Caco-2 (cell line): ENCODE data around the gene NDNF. TPM values are rescaled to one million over a fixed set of nuclear protein-coding genes. Genes with fewer than 3 reads are reported as not detected.

Experiments used
- BruUV-seq: library from RNA; stranded (reverse); fragments of 400-500 nt; replicated peaks from 2 replicates; lab custom pipeline; 2021; lab: Mats Ljungman, UMichigan
- CTCF ChIA-PET: fragments of 300-600 bp; sonication (Branson Sonifier 250); formaldehyde crosslinking; loops from one replicate; lab custom pipeline; 2022; ENCODE audit warnings: antibody characterized with exemption; lab: Charles Lee
- POLR2A ChIA-PET: fragments of 300-600 bp; sonication (Branson Sonifier 250); formaldehyde crosslinking; loops from one replicate; lab custom pipeline; 2022; ENCODE audit warnings: antibody characterized with exemption; lab: Charles Lee
- DNase-seq, 2 experiments: peaks; one replicate each; pipeline versions ENCODE4 v3.0.0 to v3.0.0-alpha.2; 2020 to 2022
- H3K27me3 ChIP-seq: replicated peaks from 2 replicates; pipeline ENCODE4 v1.6.0; 2011; ENCODE audit warnings: low read length; ENCODE audit not compliant: control insufficient read depth, insufficient read depth
- H3K36me3 ChIP-seq: 2 replicates; pipeline ENCODE4 v1.5.1; 2011; ENCODE audit warnings: low read length; ENCODE audit not compliant: control insufficient read depth, insufficient read depth
- H3K4me1 ChIP-seq: fragments of 250-450 bp; sonication (Bioruptor Pico); 2 replicates; pipeline ENCODE4 v1.5.1; 2020; ENCODE audit warnings: mild to moderate bottlenecking
- H3K4me3 ChIP-seq: 2 replicates; pipeline ENCODE4 v1.5.1; 2011; ENCODE audit warnings: low read depth, mild to moderate bottlenecking, control low read depth, low read length
- H3K9me3 ChIP-seq: fragments of 250-450 bp; sonication (Bioruptor Pico); 2 replicates; pipeline ENCODE4 v1.5.1; 2020; ENCODE audit warnings: mild to moderate bottlenecking, moderate library complexity
- H3K27ac Mint-ChIP-seq: one replicate; pipeline ENCODE4 v1.8.0; 2022; ENCODE audit warnings: mixed read lengths; ENCODE audit not compliant: unreplicated experiment
- H3K27me3 Mint-ChIP-seq: one replicate; pipeline ENCODE4 v1.8.0; 2022; ENCODE audit warnings: mixed read lengths; ENCODE audit not compliant: insufficient read depth, unreplicated experiment
- H3K36me3 Mint-ChIP-seq: one replicate; pipeline ENCODE4 v1.8.0; 2022; ENCODE audit warnings: mild to moderate bottlenecking, mixed read lengths; ENCODE audit not compliant: insufficient read depth, unreplicated experiment
- H3K4me1 Mint-ChIP-seq: one replicate; pipeline ENCODE4 v1.8.0; 2022; ENCODE audit warnings: low read depth, mixed read lengths; ENCODE audit not compliant: unreplicated experiment
- H3K4me3 Mint-ChIP-seq: one replicate; pipeline ENCODE4 v1.8.0; 2022; ENCODE audit warnings: mild to moderate bottlenecking, moderate library complexity, mixed read lengths; ENCODE audit not compliant: unreplicated experiment
- H3K9me3 Mint-ChIP-seq: one replicate; pipeline ENCODE4 v1.8.0; 2022; ENCODE audit warnings: mixed read lengths; ENCODE audit not compliant: unreplicated experiment
- intact Hi-C: fragments of 100-400 bp; cut with micrococcal nuclease; formaldehyde crosslinking; loops from one replicate; pipeline ENCODE4 v1.10.0; 2022; ENCODE audit not compliant: unreplicated experiment
- total RNA-seq: library from RNA; stranded (reverse); gene quantifications from 2 replicates; pipeline ENCODE4 v1.2.3, GENCODE V29; 2022
- TF ChIP-seq, protein P1 (sequence below), 2 experiments: fragments of 200-600 bp in 1 of 2; IDR thresholded peaks; 1 replicate in 1 of 2; 2 replicates in 1 of 2; pipeline versions ENCODE4 v1.5.1 to v1.8.0; 2011 to 2022; ENCODE audit warnings: antibody characterized with exemption in 1 of 2, control low read depth in 1 of 2, inconsistent platforms in 1 of 2, low read depth in 1 of 2, low read length in 1 of 2, mild to moderate bottlenecking in 1 of 2, moderate library complexity in 1 of 2; ENCODE audit not compliant: insufficient read depth in 1 of 2, severe bottlenecking in 1 of 2, unreplicated experiment in 1 of 2

NDNF gene
- total RNA-seq, 1 experiment from 2014 or later: 3.7 TPM

DNA sequence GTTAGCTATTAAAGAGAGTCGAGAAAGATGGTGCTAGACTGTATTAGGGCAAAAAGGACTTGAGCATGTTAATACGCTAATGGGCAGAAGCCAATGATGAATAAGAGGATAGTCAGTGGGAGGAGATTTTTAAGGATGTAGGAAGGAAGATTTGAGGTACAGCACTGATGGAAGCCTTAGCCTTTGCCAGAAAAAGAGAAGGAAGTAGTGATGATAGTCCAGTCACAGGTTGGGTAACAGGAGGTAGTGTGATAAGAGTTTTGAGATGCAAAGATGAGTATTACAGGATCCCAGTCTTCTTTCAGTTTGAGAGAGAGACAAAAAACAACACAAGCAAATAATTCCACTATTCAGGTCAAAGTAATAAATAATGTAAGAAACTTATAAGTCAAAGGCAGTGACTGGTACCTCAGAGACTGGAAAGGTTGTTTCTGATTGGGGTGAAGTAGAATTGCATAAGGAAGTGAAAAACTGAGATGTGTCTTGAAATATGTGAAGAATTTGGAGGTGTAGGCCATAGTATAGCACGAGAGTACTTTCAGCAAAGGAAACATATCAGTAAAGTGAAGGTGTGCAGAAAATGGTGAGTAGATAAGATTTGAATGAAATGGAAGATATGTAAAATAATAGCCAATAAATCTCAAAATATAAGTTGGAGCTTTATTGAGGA, 22.1 kb upstream of the NDNF start:
- ChIA-PET POLR2A (no interaction called here), CTCF (no interaction called here)
- Histone ChIP-seq H3K27me3 (no peaks in the 10 kb centered on the region), H3K4me3 (no peak overlapping the region), H3K36me3 (no peaks in the 10 kb centered on the region), H3K4me1 (no peaks in the 10 kb centered on the region), H3K9me3 (no peaks in the 10 kb centered on the region)
- Mint-ChIP-seq H3K27ac (no peak overlapping the region), H3K4me1 (no peaks in the 10 kb centered on the region), H3K4me3 (no peak overlapping the region), H3K9me3 (no peaks in the 10 kb centered on the region), H3K36me3 (no peaks in the 10 kb centered on the region), H3K27me3 (no peaks in the 10 kb centered on the region)
- intact Hi-C loops: no loop called here
- TF ChIP-seq, protein P1, sequence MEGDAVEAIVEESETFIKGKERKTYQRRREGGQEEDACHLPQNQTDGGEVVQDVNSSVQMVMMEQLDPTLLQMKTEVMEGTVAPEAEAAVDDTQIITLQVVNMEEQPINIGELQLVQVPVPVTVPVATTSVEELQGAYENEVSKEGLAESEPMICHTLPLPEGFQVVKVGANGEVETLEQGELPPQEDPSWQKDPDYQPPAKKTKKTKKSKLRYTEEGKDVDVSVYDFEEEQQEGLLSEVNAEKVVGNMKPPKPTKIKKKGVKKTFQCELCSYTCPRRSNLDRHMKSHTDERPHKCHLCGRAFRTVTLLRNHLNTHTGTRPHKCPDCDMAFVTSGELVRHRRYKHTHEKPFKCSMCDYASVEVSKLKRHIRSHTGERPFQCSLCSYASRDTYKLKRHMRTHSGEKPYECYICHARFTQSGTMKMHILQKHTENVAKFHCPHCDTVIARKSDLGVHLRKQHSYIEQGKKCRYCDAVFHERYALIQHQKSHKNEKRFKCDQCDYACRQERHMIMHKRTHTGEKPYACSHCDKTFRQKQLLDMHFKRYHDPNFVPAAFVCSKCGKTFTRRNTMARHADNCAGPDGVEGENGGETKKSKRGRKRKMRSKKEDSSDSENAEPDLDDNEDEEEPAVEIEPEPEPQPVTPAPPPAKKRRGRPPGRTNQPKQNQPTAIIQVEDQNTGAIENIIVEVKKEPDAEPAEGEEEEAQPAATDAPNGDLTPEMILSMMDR (IDR thresholded peaks at IDR 0.05; ENCODE audit: insufficient read depth in 1 of 2, low read depth in 1 of 2, low read length in 1 of 2, severe bottlenecking in 1 of 2, unreplicated experiment in 1 of 2): no peak
- BruUV-seq: no TSS peak
- DNase-seq: no peak

DNA sequence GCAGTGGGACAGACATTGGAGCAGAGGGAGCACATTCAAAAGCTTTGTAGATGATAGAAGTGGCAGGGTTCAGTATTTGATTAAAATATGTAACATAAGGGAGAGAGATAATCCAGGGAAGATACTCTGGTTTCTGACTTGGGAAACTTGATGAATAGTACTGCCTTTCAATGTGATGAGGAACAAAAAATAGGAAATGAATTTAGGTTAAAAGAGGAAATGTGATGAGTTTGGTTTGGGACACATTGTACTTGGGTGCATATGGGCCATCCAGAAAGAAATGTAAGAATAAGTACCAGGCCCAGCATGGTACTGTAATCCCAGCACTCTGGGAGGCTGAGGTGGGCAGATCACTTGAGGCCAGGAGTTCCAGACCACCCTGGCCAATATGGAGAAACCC, 20.9 kb upstream of the NDNF start:
- H3K36me3 Mint-ChIP-seq: no peaks in the 10 kb centered on the region
- H3K4me1 Mint-ChIP-seq: no peaks in the 10 kb centered on the region
- intact Hi-C loops: no loop called here
- no TSS peak for BruUV-seq
- H3K27ac Mint-ChIP-seq: no peak overlapping the region
- Histone ChIP-seq H3K36me3 (no peaks in the 10 kb centered on the region), H3K9me3 (no peaks in the 10 kb centered on the region), H3K27me3 (no peaks in the 10 kb centered on the region), H3K4me3 (no peak overlapping the region), H3K4me1 (no peaks in the 10 kb centered on the region)
- no peak for DNase-seq
- H3K4me3 Mint-ChIP-seq: no peak overlapping the region
- TF ChIP-seq, protein P1 (IDR thresholded peaks at IDR 0.05; ENCODE audit: insufficient read depth in 1 of 2, low read depth in 1 of 2, low read length in 1 of 2, severe bottlenecking in 1 of 2, unreplicated experiment in 1 of 2): no peak
- ChIA-PET POLR2A (no interaction called here), CTCF (no interaction called here)
- no peaks in the 10 kb centered on the region for H3K27me3 Mint-ChIP-seq
- H3K9me3 Mint-ChIP-seq: no peaks in the 10 kb centered on the region

DNA sequence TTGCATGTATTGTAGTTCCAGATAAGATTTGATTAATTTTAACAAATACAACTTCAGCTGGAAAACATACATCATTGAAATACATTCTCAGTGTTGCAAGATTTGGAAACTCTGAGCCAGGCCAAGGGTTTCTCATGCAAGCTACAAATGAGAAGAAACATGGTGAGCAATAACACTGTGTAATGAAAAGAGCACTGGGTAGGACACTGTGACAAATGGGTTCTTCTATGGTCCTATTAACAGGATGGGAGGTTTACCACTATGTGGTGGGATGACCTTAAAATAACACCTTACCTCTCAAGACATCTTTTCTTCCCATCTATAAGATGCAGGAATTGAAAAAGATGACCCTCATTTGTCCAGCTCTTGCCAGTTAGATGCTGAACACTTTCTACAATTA, 19.6 kb upstream of the NDNF start:
- Histone ChIP-seq H3K36me3 (no peaks in the 10 kb centered on the region), H3K27me3 (no peaks in the 10 kb centered on the region), H3K4me1 (no peaks in the 10 kb centered on the region), H3K4me3 (no peak overlapping the region), H3K9me3 (no peaks in the 10 kb centered on the region)
- DNase-seq: no peak
- intact Hi-C loops: no loop called here
- BruUV-seq: no TSS peak
- TF ChIP-seq, protein P1 (IDR thresholded peaks at IDR 0.05; ENCODE audit: insufficient read depth in 1 of 2, low read depth in 1 of 2, low read length in 1 of 2, severe bottlenecking in 1 of 2, unreplicated experiment in 1 of 2): no peak
- H3K9me3 Mint-ChIP-seq: no peaks in the 10 kb centered on the region
- ChIA-PET CTCF (interaction anchor here (0.7 kb wide), 1 partner anchor 120 kb away, joined by 4 read pairs; no protein-coding TSS in a partner anchor), POLR2A (no interaction called here)
- no peak overlapping the region for H3K4me3 Mint-ChIP-seq
- no peak overlapping the region for H3K27ac Mint-ChIP-seq
- no peaks in the 10 kb centered on the region for H3K27me3 Mint-ChIP-seq
- H3K36me3 Mint-ChIP-seq: no peaks in the 10 kb centered on the region
- H3K4me1 Mint-ChIP-seq: no peaks in the 10 kb centered on the region
